ENCODE results near the gene SERPINB2. TPM values are rescaled to one million over a fixed set of nuclear protein-coding genes. Genes with fewer than 3 reads are reported as not detected.

SERPINB2 gene
- total and polyA plus RNA-seq, 2 of the 13 experiments (the other 11 are each of a cell fraction or from before 2014, with no cell fraction given), result 0.07 to 0.11 TPM

GRCh38 chr18:63859781-63860475, 27.6 kb upstream of the SERPINB2 start:
- intact Hi-C loops (cut with micrococcal nuclease; ENCODE audit: unreplicated experiment), result no loop called here
- FAIRE-seq (no peak), DNase-seq (ENCODE audit: low spot score) (no peak), ATAC-seq (no peak)
- CTCF ChIA-PET (ENCODE audit: low intra/inter-chr PET ratio, low total read pairs), result no interaction called here
- 0% methylated on average over 2 of the region's 2 CpGs for WGBS (ENCODE audit: low lambda C conversion rate)
- Histone ChIP-seq H3K9ac (ENCODE audit: insufficient read depth, low read depth, low read length) (no peak overlapping the region), H3K4me1 (ENCODE audit: insufficient read depth, low read length) (no peaks in the 10 kb centered on the region), H3K27ac (ENCODE audit: extremely low read length, insufficient read depth, low read length) (no peak overlapping the region), H3K36me3 (replicated peaks in 1 of 2; ENCODE audit: control insufficient read depth in 1 of 2, insufficient read depth in 2 of 2, low read length in 2 of 2) (no peaks in the 10 kb centered on the region), H3K9me3 (ENCODE audit: low read length) (no peaks in the 10 kb centered on the region), H3K4me3 (replicated peaks in 1 of 3; ENCODE audit: insufficient read depth in 1 of 3, low read depth in 2 of 3, low read length in 3 of 3) (no peak overlapping the region), H4K20me1 (ENCODE audit: insufficient read depth, low read length) (no peaks in the 10 kb centered on the region), H2AFZ (ENCODE audit: low read length) (no peak overlapping the region), H3K4me2 (ENCODE audit: low read depth, low read length) (no peak overlapping the region), H3K79me2 (ENCODE audit: insufficient read depth, low read length) (no peaks in the 10 kb centered on the region), H3K27me3 (ENCODE audit: control insufficient read depth in 1 of 2, insufficient read depth in 2 of 2, low read length in 2 of 2) (no peaks in the 10 kb centered on the region)
- BruUV-seq (replicated peaks), result no TSS peak
- POLR2A ChIA-PET, result no interaction called here
- in situ Hi-C loops (cut with HindIII; ENCODE audit: extremely low pct_ligation_motif_present, low pct_unique_long_range_greater_than_20kb), result no loop called here
- TF ChIP-seq YY1 (IDR thresholded peaks at IDR 0.05; ENCODE audit: insufficient read depth, insufficient replicate concordance, low read depth, low read length) (no peak), SP4 (CRISPR knock-in tag; IDR thresholded peaks at IDR 0.05) (no peak), CAMTA2 (CRISPR knock-in tag; IDR thresholded peaks at IDR 0.05; ENCODE audit: borderline replicate concordance) (no peak), RFX3 (CRISPR knock-in tag; IDR thresholded peaks at IDR 0.05) (no peak), KIAA2018 (CRISPR knock-in tag; IDR thresholded peaks at IDR 0.05; ENCODE audit: borderline replicate concordance) (no peak), ZNF780A (CRISPR knock-in tag; IDR thresholded peaks at IDR 0.05) (no peak), PRPF4 (IDR thresholded peaks at IDR 0.05; ENCODE audit: low read depth, low read length, poor library complexity, severe bottlenecking) (no peak), FOXP4 (CRISPR knock-in tag; IDR thresholded peaks at IDR 0.05) (no peak), ZNF331 (CRISPR knock-in tag; IDR thresholded peaks at IDR 0.05) (no peak), ZNF749 (CRISPR knock-in tag; IDR thresholded peaks at IDR 0.05; ENCODE audit: borderline replicate concordance) (no peak), TBL1XR1 (IDR thresholded peaks at IDR 0.05; ENCODE audit: borderline replicate concordance, low read length, partially characterized antibody) (no peak), ZNF772 (CRISPR knock-in tag; IDR thresholded peaks at IDR 0.05) (no peak), HNRNPL (IDR thresholded peaks at IDR 0.05; ENCODE audit: low read depth, low read length) (no peak), SRF (IDR thresholded peaks at IDR 0.05; ENCODE audit: low read depth, low read length) (no peak)
